ENCODE results near the gene DAND5. TPM values are rescaled to one million over a fixed set of nuclear protein-coding genes. Genes with fewer than 3 reads are reported as not detected.

The DAND5 gene
- total RNA-seq, 1 experiment from 2014 or later = not detected

GRCh38 chr19:13002166-13002898 is 33.0 kb downstream of the DAND5 start:
- BruUV-seq (replicated peaks) = no TSS peak
- intact Hi-C loops (cut with micrococcal nuclease) = no loop called here
- Mint-ChIP-seq H3K4me3 (ENCODE audit: unreplicated experiment) (no peak overlapping the region), H3K27ac (ENCODE audit: low read depth, unreplicated experiment) (no peak overlapping the region), H3K4me1 (ENCODE audit: insufficient read depth, unreplicated experiment) (no peaks in the 10 kb centered on the region), H3K36me3 (ENCODE audit: insufficient read depth, unreplicated experiment) (peaks cover 16% of the 10 kb centered on the region), H3K9me3 (ENCODE audit: unreplicated experiment) (no peaks in the 10 kb centered on the region), H3K27me3 (ENCODE audit: insufficient read depth, unreplicated experiment) (no peaks in the 10 kb centered on the region)
- ChIA-PET POLR2A (interaction anchor here (0.6 to 1.0 kb wide), 2 partner anchors 21 to 81 kb away, joined by 3 to 4 read pairs; no protein-coding TSS in a partner anchor), CTCF (interaction anchor here (0.6 to 2.1 kb wide), 4 partner anchors 37 to 250 kb away, joined by 3 to 10 read pairs (median 6); no protein-coding TSS in a partner anchor)
- DNase-seq (ENCODE audit: unreplicated experiment) = no peak
- no peak for TF ChIP-seq CTCF (IDR thresholded peaks at IDR 0.05; ENCODE audit: unreplicated experiment)

- no peak overlapping the region for H3K4me3 Mint-ChIP-seq (ENCODE audit: unreplicated experiment)
- no TSS peak for BruUV-seq (replicated peaks)
- H3K27ac Mint-ChIP-seq (ENCODE audit: low read depth, unreplicated experiment) = no peak overlapping the region
- CTCF ChIA-PET = interaction anchor here (0.6 to 2.1 kb wide), 5 partner anchors 14 to 155 kb away, joined by 3 to 10 read pairs (median 3); partner anchors contain the start of gene NACC1
- H3K36me3 Mint-ChIP-seq (ENCODE audit: insufficient read depth, unreplicated experiment) = peaks cover 12% of the 10 kb centered on the region
- H3K9me3 Mint-ChIP-seq (ENCODE audit: unreplicated experiment) = no peaks in the 10 kb centered on the region
- DNase-seq (ENCODE audit: unreplicated experiment) = no peak
- TF ChIP-seq CTCF (IDR thresholded peaks at IDR 0.05; ENCODE audit: unreplicated experiment) = no peak
- no peaks in the 10 kb centered on the region for H3K4me1 Mint-ChIP-seq (ENCODE audit: insufficient read depth, unreplicated experiment)
- POLR2A ChIA-PET = interaction anchor here (1.0 kb wide), 1 partner anchor 20 kb away, joined by 4 read pairs; no protein-coding TSS in a partner anchor
- intact Hi-C loops (cut with micrococcal nuclease) = no loop called here
- H3K27me3 Mint-ChIP-seq (ENCODE audit: insufficient read depth, unreplicated experiment) = no peaks in the 10 kb centered on the region
These were observed 33.7 kb downstream of the DAND5 start for GRCh38 chr19:13003081-13003480.

DNA sequence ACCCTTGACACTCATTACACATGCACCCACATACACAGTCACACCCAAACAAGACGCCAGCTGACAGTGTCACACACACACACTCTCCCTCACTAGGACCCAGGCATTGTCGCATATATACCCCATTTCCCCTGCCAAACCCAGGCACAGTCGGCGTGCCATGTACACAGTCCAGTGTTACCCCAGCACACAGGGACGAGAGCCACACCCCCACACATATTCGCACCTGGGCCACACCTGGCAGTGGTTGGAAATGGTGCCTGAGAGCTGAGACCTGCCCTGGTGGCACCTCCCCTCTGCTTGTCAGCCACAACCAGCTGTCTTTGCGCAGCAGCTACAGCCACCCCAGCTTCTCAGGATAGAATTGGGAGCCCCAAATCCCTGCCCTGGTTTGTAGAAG is 34.9 kb downstream of the DAND5 start:
- no peak overlapping the region for H3K27ac Mint-ChIP-seq (ENCODE audit: low read depth, unreplicated experiment)
- H3K4me3 Mint-ChIP-seq (ENCODE audit: unreplicated experiment) = no peak overlapping the region
- no peaks in the 10 kb centered on the region for H3K27me3 Mint-ChIP-seq (ENCODE audit: insufficient read depth, unreplicated experiment)
- no TSS peak for BruUV-seq (replicated peaks)
- no peaks in the 10 kb centered on the region for H3K4me1 Mint-ChIP-seq (ENCODE audit: insufficient read depth, unreplicated experiment)
- peaks cover 11% of the 10 kb centered on the region for H3K36me3 Mint-ChIP-seq (ENCODE audit: insufficient read depth, unreplicated experiment)
- no peaks in the 10 kb centered on the region for H3K9me3 Mint-ChIP-seq (ENCODE audit: unreplicated experiment)
- no peak for DNase-seq (ENCODE audit: unreplicated experiment)
- ChIA-PET POLR2A (interaction anchor here (0.6 to 1.8 kb wide), 3 partner anchors 10 to 28 kb away, joined by 4 to 7 read pairs (median 7); no protein-coding TSS in a partner anchor), CTCF (interaction anchor here (0.6 to 3.3 kb wide), 5 partner anchors 13 to 57 kb away, joined by 3 to 16 read pairs (median 3); no protein-coding TSS in a partner anchor)
- TF ChIP-seq CTCF (IDR thresholded peaks at IDR 0.05; ENCODE audit: unreplicated experiment) = no peak
- intact Hi-C loops (cut with micrococcal nuclease) = no loop called here

- ChIA-PET CTCF (interaction anchor here (0.6 to 3.3 kb wide), 6 partner anchors 10 to 197 kb away, joined by 3 to 16 read pairs (median 3); no protein-coding TSS in a partner anchor), POLR2A (interaction anchor here (0.6 to 1.8 kb wide), 3 partner anchors 9 to 16 kb away, joined by 3 to 7 read pairs (median 7); no protein-coding TSS in a partner anchor)
- H3K9me3 Mint-ChIP-seq (ENCODE audit: unreplicated experiment) = no peaks in the 10 kb centered on the region
- H3K27ac Mint-ChIP-seq (ENCODE audit: low read depth, unreplicated experiment) = peak overlapping the region; percentile 12
- intact Hi-C loops (cut with micrococcal nuclease) = no loop called here
- peaks cover 11% of the 10 kb centered on the region for H3K36me3 Mint-ChIP-seq (ENCODE audit: insufficient read depth, unreplicated experiment)
- H3K4me1 Mint-ChIP-seq (ENCODE audit: insufficient read depth, unreplicated experiment) = no peaks in the 10 kb centered on the region
- H3K27me3 Mint-ChIP-seq (ENCODE audit: insufficient read depth, unreplicated experiment) = no peaks in the 10 kb centered on the region
- no TSS peak for BruUV-seq (replicated peaks)
- TF ChIP-seq CTCF (IDR thresholded peaks at IDR 0.05; ENCODE audit: unreplicated experiment) = no peak
- H3K4me3 Mint-ChIP-seq (ENCODE audit: unreplicated experiment) = no peak overlapping the region
- no peak for DNase-seq (ENCODE audit: unreplicated experiment)
These were observed 35.9 kb downstream of the DAND5 start for GRCh38 chr19:13005253-13005652.

All from MCF 10A (cell line).